GM18519 (cell line): ENCODE measurements around the gene MEIOB.
"Not testable (repeated sequence)": the region's sequence is repeated elsewhere in the genome, so short reads cannot be mapped to it uniquely, and the experiment has no call there.

Source experiments
- ATAC-seq: cut with Tn5 transposase; IDR thresholded peaks from one replicate; pipeline ENCODE4 v1.9.1; 2021; ENCODE audit warnings: mild to moderate bottlenecking, moderate library complexity; ENCODE audit not compliant: unreplicated experiment, low FRiP score

Gene MEIOB

GRCh38 chr16:1878256-1878655, 6.3 kb upstream of the MEIOB start:
- no peak for ATAC-seq

- ATAC-seq: no peak
Measured at GRCh38 chr16:1877804-1878203, 5.8 kb upstream of the MEIOB start.

- ATAC-seq: no peak
Measured at GRCh38 chr16:1877089-1877488, 5.1 kb upstream of the MEIOB start.

DNA sequence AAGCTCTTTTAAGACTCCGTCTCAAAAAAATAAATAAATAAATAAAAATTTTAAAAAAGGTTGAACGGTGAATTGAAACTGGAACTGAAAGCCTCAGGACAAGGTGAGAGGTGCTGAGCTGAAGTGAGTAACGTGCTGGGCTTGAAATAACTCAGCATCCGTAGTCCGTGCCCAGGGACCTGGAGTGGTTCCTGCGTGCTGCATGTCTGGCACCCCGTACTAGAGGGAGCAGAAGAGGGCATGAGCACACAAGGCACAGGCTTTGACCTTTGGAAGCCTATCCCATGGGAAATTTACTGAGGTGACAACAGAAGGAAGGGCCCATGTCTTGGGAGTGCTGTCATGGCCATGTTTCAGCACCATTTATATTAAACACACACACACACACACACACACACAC, 4.5 kb upstream of the MEIOB start:
- no peak for ATAC-seq

DNA sequence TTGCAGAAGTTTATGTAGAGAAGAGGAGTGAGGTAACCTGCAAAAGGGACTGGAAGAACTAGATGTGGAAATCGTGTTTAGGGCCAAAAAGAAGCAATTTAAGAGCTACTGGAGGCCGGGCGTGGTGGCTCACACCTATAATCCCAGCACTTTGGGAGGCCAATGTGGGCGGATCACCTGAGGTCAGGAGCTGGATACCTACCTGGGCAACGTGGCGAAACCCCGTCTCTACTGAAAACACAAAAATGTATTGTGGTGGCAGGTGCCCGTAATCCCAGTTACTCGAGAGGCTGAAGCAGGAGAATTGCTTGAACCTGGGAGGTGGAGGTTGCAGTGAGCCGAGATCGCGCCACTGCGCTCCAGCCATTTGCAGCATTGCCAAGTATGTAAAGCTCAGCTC, 4.1 kb upstream of the MEIOB start:
- not testable (repeated sequence) for ATAC-seq

- ATAC-seq: no peak
Measured at GRCh38 chr16:1874854-1875253, 2.9 kb upstream of the MEIOB start.

- ATAC-seq: no peak
Measured at GRCh38 chr16:1870365-1871082, 1.4 kb downstream of the MEIOB start.

- no peak for ATAC-seq
Measured at GRCh38 chr16:1865902-1866690, 5.9 kb downstream of the MEIOB start.

DNA sequence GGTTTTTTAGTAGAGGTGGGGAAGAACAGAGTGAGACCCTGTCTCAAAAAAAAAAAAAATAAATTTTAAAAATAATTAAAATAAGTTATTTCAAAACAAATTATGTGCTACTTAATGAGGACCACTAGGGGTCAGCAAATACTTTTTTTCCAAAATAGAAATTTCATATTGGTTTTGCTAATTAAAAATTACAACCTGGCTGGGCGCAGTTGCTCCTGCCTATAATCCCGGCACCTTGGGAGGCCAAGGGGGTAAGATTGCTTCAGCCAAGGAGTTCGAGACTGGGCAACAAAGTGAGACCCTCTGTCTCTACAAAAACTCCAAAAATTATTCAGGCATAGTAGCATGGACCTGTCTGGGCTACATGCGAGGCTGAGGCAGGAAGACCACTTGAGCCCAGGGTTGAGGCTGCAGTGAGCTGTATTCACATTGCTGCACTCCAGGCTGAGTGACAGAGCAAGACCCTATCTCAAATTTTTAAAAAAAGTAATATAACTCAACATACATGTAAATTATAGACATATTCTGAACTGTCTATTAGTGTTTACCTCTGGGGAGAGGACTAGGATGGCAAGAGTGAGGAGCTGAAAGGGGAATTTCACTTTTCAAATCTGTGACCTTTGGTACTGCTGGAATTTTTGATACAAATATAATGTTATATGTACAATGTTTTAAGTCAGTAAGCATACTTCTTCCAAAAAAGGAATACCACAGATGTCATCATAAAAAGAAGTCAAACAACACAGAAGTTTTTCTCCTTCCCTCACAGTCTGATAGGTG, 8.1 kb downstream of the MEIOB start:
- no peak for ATAC-seq

- ATAC-seq: no peak
Measured at GRCh38 chr16:1862394-1862793, 9.6 kb downstream of the MEIOB start.

DNA sequence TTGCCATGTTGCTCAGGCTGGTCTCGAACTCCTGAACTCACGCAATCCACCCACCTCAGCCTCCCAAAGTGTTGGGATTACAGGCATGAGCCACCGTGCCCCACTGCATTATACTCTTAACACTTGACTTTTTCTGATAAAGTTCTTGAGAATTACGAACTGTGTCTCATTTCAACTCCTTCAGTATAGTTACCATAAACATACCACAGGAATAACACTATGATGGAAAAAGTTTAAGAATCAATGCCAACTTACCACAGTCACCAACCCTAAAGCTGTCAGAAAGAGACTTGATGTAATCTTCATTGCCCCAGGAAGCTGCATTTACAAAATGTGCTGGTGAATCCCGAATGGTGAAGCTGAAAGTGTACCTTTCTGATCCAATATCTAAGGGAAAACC, 10.2 kb downstream of the MEIOB start:
- ATAC-seq: no peak

GRCh38 chr16:1859650-1860049, 12.3 kb downstream of the MEIOB start:
- ATAC-seq: no peak

DNA sequence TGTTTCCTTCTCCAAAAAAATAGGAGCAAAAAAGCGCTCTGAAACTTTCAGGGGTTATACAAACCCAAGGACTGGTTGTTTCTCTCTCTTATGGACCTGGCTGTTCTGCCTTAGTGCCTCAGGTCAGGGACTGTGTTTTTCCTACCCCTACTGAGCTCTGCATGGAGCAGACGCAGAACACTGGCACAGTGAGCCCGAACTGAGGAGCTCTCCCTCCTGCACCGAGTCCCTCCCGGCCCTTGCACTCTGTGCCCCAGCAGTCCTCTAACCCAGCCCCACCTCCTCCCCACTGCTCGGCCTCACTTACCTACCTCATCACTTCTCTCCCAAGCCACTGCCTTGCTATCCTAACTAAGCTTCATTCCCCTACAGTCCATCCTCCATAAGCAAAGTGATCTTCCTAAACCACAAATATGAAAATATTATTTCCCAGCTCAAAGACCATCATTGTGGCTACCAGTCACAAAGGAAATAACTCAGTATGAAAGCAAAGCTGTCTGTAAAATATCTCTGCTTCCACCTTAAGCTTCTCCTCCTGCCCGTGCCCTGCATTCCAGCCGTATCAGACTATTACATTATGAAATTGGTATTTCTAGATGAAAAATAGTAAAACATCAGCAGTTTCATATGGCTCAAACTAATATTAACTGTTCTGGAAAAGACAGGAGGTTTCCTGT, 13.6 kb downstream of the MEIOB start:
- no peak for ATAC-seq

DNA sequence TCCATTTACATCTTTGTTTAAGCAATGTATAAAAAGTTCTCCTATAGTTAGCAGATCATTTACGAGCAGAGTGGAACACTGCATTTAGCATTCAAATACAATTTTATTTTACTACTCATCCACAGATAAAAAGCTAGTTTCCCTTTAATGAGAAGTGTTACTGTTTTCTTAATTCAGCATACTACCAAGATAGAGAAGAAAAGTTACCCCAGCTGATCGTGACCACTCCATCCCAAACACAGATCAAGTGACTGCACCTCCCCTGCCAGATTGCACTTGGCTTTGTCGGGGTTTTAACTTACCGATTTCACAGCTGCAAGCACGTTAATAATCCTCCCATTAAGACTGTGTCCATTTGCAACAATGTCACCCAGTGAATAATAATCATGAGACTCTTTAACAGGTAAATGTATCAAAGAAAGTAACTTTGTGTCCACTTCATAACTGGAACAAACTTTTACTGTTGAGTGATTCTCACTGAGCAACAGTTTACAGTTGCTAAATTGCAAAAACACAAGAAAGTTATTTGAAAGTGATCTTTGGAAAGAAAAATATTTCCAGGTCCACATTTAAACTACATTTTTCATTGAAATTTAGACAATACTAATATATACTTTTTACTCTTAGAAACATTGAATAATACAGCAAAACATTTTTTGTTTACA, 14.4 kb downstream of the MEIOB start:
- no peak for ATAC-seq

GRCh38 chr16:1851793-1852192, 20.2 kb downstream of the MEIOB start:
- ATAC-seq: no peak

DNA sequence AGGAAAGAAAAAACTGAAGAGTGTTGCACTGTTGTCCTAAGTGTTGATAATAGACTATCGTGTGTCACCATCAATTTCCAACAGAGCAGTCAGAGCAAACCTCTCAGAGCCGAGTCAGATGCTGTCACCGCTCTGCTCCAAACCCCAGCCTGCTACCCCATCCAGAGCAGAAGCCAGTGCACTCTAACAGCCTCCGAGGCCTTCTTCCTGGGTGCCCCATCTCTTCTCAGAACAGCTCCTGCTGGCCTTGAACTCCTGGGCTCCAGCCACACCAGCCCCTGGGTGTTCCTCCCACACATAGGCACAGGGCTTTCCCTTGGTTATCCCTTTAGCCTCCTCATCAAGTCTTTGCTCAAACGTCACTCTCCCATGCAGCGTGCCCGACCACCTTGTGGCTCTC, 21.0 kb downstream of the MEIOB start:
- no peak for ATAC-seq

- no peak for ATAC-seq
Measured at GRCh38 chr16:1846416-1846815, 25.5 kb downstream of the MEIOB start.

DNA sequence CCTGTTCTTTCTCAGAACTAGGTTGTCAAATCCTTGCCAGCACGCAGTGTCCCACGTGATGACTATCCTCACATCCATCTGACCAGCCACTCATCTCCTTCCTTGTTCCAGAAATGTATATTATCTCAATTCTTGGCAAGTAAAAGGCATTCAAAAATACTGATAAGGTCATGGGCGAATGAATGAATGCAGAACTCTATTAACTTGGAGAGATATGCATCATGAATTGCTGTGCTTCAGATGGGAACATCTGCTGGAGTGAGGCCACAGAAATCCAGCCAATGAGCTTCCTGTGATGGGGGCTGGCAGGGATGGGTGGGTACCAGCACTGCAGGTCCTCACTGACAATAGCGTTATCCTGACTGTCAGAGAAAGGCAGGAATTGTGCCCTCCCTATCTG, 26.0 kb downstream of the MEIOB start:
- no peak for ATAC-seq

- no peak for ATAC-seq
Measured at GRCh38 chr16:1839554-1839953, 32.4 kb downstream of the MEIOB start.

- no peak for ATAC-seq
Measured at GRCh38 chr16:1834096-1834495, 37.9 kb downstream of the MEIOB start.
